IgD-negative memory B cell (primary cell): ENCODE measurements around the gene DPH3. TPM values are rescaled to one million over a fixed set of nuclear protein-coding genes. Genes with fewer than 3 reads are reported as not detected.
A peak's percentile ranks its signal among the peaks of the same experiment; 100 is the strongest.

Experiments
- H3K27ac Mint-ChIP-seq, 3 donors: one replicate each; pipeline ENCODE4 v1.8.0; 2020 to 2022; ENCODE audit warnings: mild to moderate bottlenecking in 3 of 3, mixed read lengths in 3 of 3, moderate library complexity in 1 of 3
- H3K27me3 Mint-ChIP-seq: one replicate; pipeline ENCODE4 v1.8.0; 2021; ENCODE audit warnings: mixed read lengths
- H3K36me3 Mint-ChIP-seq: one replicate; pipeline ENCODE4 v1.8.0; 2020; ENCODE audit warnings: mild to moderate bottlenecking, mixed read lengths
- H3K4me1 Mint-ChIP-seq, 3 donors: one replicate each; pipeline ENCODE4 v1.8.0; 2020 to 2022; ENCODE audit warnings: mixed read lengths in 3 of 3, mild to moderate bottlenecking in 1 of 3
- H3K4me3 Mint-ChIP-seq, 4 donors: one replicate each; pipeline ENCODE4 v1.8.0; 2020 to 2022; ENCODE audit warnings: mild to moderate bottlenecking in 4 of 4, mixed read lengths in 4 of 4, moderate library complexity in 3 of 4
- H3K9me3 Mint-ChIP-seq, 3 donors: one replicate each; pipeline ENCODE4 v1.8.0; 2020 to 2021; ENCODE audit warnings: mixed read lengths in 3 of 3, mild to moderate bottlenecking in 1 of 3
- polyA plus RNA-seq: library from polyadenylated mRNA; unstranded; fragments of 300-500 nt; fragmentation: Illumina TruSeq; gene quantifications from one replicate; pipeline ENCODE4 v1.2.3, GENCODE V29; 2021

DPH3 gene
- polyA plus RNA-seq, 1 donor from 2014 or later = 22.7 TPM

GRCh38 chr3:16211176-16211904 lies 53.4 kb downstream of the DPH3 start:
- H3K9me3 Mint-ChIP-seq = no peaks in the 10 kb centered on the region
- H3K4me3 Mint-ChIP-seq = no peak overlapping the region
- H3K27ac Mint-ChIP-seq = peak overlapping the region in 1 of 3 donors; percentile 14
- H3K36me3 Mint-ChIP-seq = no peaks in the 10 kb centered on the region
- peaks cover 2% of the 10 kb centered on the region for H3K27me3 Mint-ChIP-seq
- no peaks in the 10 kb centered on the region for H3K4me1 Mint-ChIP-seq

Other genes starting within 250 kb of the DPH3 start
- not detected for gene GALNT15, start 90.3 kb downstream of the DPH3 start, polyA plus RNA-seq
- gene OXNAD1, start 269 bp upstream of the DPH3 start, polyA plus RNA-seq = 9.4 TPM
- 43.1 TPM for gene RFTN1, start 248.8 kb upstream of the DPH3 start, polyA plus RNA-seq